Measurements from ENCODE around the gene SLIT3.

Gene SLIT3

DNA sequence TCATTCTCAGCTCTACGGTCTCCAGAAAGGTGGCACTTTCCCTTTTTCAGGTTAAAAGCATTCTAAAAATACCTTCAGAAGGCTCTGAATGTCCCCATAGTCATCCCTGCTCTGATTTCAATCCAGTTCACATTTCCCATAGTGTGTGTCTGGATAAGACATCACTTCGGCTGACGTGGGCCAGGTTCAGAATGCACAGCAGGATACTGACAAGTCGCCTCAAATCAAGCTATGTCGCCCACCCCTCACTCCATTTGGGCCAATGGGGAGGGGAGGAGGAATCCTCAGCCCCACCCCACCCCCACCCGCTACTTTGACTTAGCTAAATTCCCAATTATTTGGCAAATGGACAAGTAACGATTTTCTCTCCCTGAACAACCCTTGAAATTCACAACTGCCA, 148.0 kb downstream of the SLIT3 start:
- Histone ChIP-seq H4K20me1 (ENCODE audit: low read depth, low read length) (no peaks in the 10 kb centered on the region), H3K27ac (ENCODE audit: low read depth, low read length) (no peak overlapping the region), H3K4me2 (ENCODE audit: low read depth, low read length, poor library complexity, severe bottlenecking) (no peak overlapping the region), H3K9ac (ENCODE audit: low read length) (no peak overlapping the region), H3K27me3 (ENCODE audit: low read length) (no peaks in the 10 kb centered on the region), H3F3A (ENCODE audit: insufficient read depth) (no peaks in the 10 kb centered on the region), H3K9me3 (ENCODE audit: insufficient read depth, low read length) (no peaks in the 10 kb centered on the region), H3K79me2 (ENCODE audit: insufficient read depth, low read length) (no peaks in the 10 kb centered on the region), H2AFZ (ENCODE audit: low read depth, low read length, severe bottlenecking) (no peak overlapping the region), H3K36me3 (ENCODE audit: low read length) (no peaks in the 10 kb centered on the region), H3K4me3 (ENCODE audit: insufficient read depth, low read length, poor library complexity, severe bottlenecking) (no peak overlapping the region), H3K9me2 (replicated peaks; ENCODE audit: insufficient read depth, low read length) (no peaks in the 10 kb centered on the region)
- TF ChIP-seq, protein P1, sequence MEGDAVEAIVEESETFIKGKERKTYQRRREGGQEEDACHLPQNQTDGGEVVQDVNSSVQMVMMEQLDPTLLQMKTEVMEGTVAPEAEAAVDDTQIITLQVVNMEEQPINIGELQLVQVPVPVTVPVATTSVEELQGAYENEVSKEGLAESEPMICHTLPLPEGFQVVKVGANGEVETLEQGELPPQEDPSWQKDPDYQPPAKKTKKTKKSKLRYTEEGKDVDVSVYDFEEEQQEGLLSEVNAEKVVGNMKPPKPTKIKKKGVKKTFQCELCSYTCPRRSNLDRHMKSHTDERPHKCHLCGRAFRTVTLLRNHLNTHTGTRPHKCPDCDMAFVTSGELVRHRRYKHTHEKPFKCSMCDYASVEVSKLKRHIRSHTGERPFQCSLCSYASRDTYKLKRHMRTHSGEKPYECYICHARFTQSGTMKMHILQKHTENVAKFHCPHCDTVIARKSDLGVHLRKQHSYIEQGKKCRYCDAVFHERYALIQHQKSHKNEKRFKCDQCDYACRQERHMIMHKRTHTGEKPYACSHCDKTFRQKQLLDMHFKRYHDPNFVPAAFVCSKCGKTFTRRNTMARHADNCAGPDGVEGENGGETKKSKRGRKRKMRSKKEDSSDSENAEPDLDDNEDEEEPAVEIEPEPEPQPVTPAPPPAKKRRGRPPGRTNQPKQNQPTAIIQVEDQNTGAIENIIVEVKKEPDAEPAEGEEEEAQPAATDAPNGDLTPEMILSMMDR (IDR thresholded peaks at IDR 0.05; ENCODE audit: insufficient read depth, low read length, poor library complexity, severe bottlenecking), result no peak
- no peak for TF ChIP-seq EZH2phosphoT487 (conservative IDR thresholded peaks at IDR 0.05; ENCODE audit: low read length)

DNA sequence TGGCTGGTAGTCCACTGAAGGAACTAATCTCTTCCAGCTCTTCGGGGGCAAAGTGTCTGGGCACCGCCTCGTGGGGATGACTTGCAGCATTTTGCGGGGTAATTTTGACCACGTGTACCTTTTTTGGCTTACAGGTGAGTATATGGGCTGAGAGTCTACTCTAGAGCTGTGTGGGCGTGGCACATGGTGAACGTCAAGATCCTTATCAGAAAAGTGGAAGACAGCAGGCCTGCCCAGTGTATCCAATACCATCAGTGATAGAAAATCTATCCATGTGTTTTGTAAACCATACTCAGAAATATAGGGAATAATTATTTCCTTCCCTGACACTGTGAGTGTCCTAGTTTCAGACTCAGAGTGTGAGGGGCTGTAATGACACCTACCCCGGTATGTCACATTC, 148.5 kb downstream of the SLIT3 start:
- Histone ChIP-seq H2AFZ (ENCODE audit: low read depth, low read length, severe bottlenecking) (no peak overlapping the region), H3K9me3 (ENCODE audit: insufficient read depth, low read length) (no peaks in the 10 kb centered on the region), H4K20me1 (ENCODE audit: low read depth, low read length) (no peaks in the 10 kb centered on the region)

DNA sequence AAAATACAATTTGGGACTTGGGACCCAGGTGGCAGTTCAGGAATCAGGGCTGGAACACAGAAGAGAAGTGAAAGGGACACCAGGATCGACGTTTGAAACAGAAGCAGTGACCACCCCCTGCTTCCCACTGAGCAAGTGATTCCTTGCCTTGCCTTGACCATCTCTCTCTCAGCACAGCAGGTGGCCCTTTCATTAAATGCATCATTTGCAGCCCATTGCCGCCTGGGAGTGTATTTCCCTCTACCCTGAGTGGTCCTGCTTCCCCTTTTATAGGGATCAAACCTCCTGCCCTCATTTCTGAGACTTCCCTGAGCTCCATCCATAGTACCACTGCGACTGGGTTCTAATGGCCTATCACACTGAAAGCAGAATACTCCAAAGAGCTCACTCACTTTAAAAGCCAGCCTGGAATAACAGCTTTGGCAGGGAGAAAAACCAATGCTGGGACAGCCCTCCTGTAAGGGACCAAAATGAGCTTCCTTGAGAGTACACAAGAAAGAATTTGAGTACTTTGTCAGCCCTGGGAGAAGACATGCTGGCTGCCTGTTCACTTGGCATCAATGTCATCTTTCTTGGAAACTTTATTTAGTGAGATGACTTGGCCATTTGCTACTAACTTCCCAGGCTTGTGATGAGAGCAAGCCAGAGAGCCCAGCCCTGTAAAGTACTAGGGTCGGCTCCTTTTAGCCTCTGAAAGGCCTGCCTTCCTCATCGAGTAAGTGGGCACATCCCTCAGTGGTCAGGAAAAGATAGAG, 149.7 kb downstream of the SLIT3 start:
- H3K9me3 ChIP-seq (ENCODE audit: insufficient read depth, low read length), result no peaks in the 10 kb centered on the region
- no peak overlapping the region for H3K9ac ChIP-seq (ENCODE audit: low read length)
- H2AFZ ChIP-seq (ENCODE audit: low read depth, low read length, severe bottlenecking), result no peak overlapping the region
- no peak overlapping the region for H3K4me3 ChIP-seq (ENCODE audit: insufficient read depth, low read length, poor library complexity, severe bottlenecking)
- no peaks in the 10 kb centered on the region for H4K20me1 ChIP-seq (ENCODE audit: low read depth, low read length)
- TF ChIP-seq, protein P1 (IDR thresholded peaks at IDR 0.05; ENCODE audit: insufficient read depth, low read length, poor library complexity, severe bottlenecking), result no peak
- TF ChIP-seq EZH2phosphoT487 (conservative IDR thresholded peaks at IDR 0.05; ENCODE audit: low read length), result no peak
- no peaks in the 10 kb centered on the region for H3K27me3 ChIP-seq (ENCODE audit: low read length)
- no peak overlapping the region for H3K4me2 ChIP-seq (ENCODE audit: low read depth, low read length, poor library complexity, severe bottlenecking)
- H3K9me2 ChIP-seq (replicated peaks; ENCODE audit: insufficient read depth, low read length), result no peaks in the 10 kb centered on the region
- no peaks in the 10 kb centered on the region for H3F3A ChIP-seq (ENCODE audit: insufficient read depth)
- no peaks in the 10 kb centered on the region for H3K79me2 ChIP-seq (ENCODE audit: insufficient read depth, low read length)
- no peak overlapping the region for H3K27ac ChIP-seq (ENCODE audit: low read depth, low read length)
- no peaks in the 10 kb centered on the region for H3K36me3 ChIP-seq (ENCODE audit: low read length)

More for the DNA sequence above, 148.5 kb downstream of the SLIT3 start:
- no peaks in the 10 kb centered on the region for H3K9me2 ChIP-seq (replicated peaks; ENCODE audit: insufficient read depth, low read length)
- no peaks in the 10 kb centered on the region for H3K36me3 ChIP-seq (ENCODE audit: low read length)
- H3K27ac ChIP-seq (ENCODE audit: low read depth, low read length), result no peak overlapping the region
- no peak overlapping the region for H3K4me2 ChIP-seq (ENCODE audit: low read depth, low read length, poor library complexity, severe bottlenecking)
- no peaks in the 10 kb centered on the region for H3K27me3 ChIP-seq (ENCODE audit: low read length)
- TF ChIP-seq EZH2phosphoT487 (conservative IDR thresholded peaks at IDR 0.05; ENCODE audit: low read length), result no peak
- H3K4me3 ChIP-seq (ENCODE audit: insufficient read depth, low read length, poor library complexity, severe bottlenecking), result no peak overlapping the region
- H3F3A ChIP-seq (ENCODE audit: insufficient read depth), result no peaks in the 10 kb centered on the region
- no peak overlapping the region for H3K9ac ChIP-seq (ENCODE audit: low read length)
- no peaks in the 10 kb centered on the region for H3K79me2 ChIP-seq (ENCODE audit: insufficient read depth, low read length)

DNA sequence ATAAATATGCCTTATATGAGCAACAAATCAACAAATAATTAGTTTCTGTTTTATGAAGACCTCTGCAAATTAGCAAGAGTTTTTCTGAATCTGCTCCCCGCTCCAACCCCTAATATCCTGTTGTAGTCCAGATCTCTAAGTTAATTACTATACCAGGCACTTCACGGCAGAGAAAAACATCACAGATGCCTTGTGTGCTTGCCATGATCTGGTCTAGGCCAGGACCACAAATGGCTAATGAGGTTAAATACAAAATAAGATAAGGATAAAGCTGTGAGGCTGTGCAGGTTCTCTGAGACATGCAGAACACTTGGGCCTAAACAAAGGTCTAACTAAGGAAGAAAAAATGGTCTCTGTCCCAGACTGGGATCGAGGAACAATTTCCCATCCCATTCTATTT, 150.8 kb downstream of the SLIT3 start:
- no peaks in the 10 kb centered on the region for H3K9me3 ChIP-seq (ENCODE audit: insufficient read depth, low read length)
- no peak overlapping the region for H3K9ac ChIP-seq (ENCODE audit: low read length)
- no peak overlapping the region for H3K4me3 ChIP-seq (ENCODE audit: insufficient read depth, low read length, poor library complexity, severe bottlenecking)
- no peaks in the 10 kb centered on the region for H3F3A ChIP-seq (ENCODE audit: insufficient read depth)
- no peaks in the 10 kb centered on the region for H3K79me2 ChIP-seq (ENCODE audit: insufficient read depth, low read length)
- H2AFZ ChIP-seq (ENCODE audit: low read depth, low read length, severe bottlenecking), result no peak overlapping the region
- H3K36me3 ChIP-seq (ENCODE audit: low read length), result no peaks in the 10 kb centered on the region
- no peak overlapping the region for H3K27ac ChIP-seq (ENCODE audit: low read depth, low read length)
- H3K27me3 ChIP-seq (ENCODE audit: low read length), result no peaks in the 10 kb centered on the region
- TF ChIP-seq, protein P1 (IDR thresholded peaks at IDR 0.05; ENCODE audit: insufficient read depth, low read length, poor library complexity, severe bottlenecking), result no peak
- no peak for TF ChIP-seq EZH2phosphoT487 (conservative IDR thresholded peaks at IDR 0.05; ENCODE audit: low read length)
- no peaks in the 10 kb centered on the region for H4K20me1 ChIP-seq (ENCODE audit: low read depth, low read length)
- H3K9me2 ChIP-seq (replicated peaks; ENCODE audit: insufficient read depth, low read length), result no peaks in the 10 kb centered on the region
- H3K4me2 ChIP-seq (ENCODE audit: low read depth, low read length, poor library complexity, severe bottlenecking), result no peak overlapping the region

All from SU-DHL-6 (cell line).